Keratinocyte (primary cell): ENCODE measurements around the gene STBD1. TPM values are rescaled to one million over a fixed set of nuclear protein-coding genes. Genes with fewer than 3 reads are reported as not detected.

Experiments used
- DNase-seq: peaks from one replicate; pipeline ENCODE4 v3.0.0-alpha.2; 2011; ENCODE audit warnings: low read depth, missing footprints, low spot score
- FAIRE-seq: peaks from 2 replicates; lab custom pipeline; 2011; peaks lifted over from hg19 to GRCh38; lab: Jason Lieb, UNC
- H2AFZ ChIP-seq: 2 replicates; pipeline ENCODE4 v1.6.0; 2012; ENCODE audit warnings: low read length, control low read depth, inconsistent platforms; ENCODE audit not compliant: control insufficient read depth
- H3K27ac ChIP-seq: 2 replicates; pipeline ENCODE4 v1.5.1; 2011; ENCODE audit warnings: low read length; ENCODE audit not compliant: control insufficient read depth, insufficient read depth
- H3K27me3 ChIP-seq: 3 replicates; pipeline ENCODE4 v1.6.0; 2011; ENCODE audit warnings: low read length; ENCODE audit not compliant: control insufficient read depth, insufficient read depth; ENCODE audit errors: extremely low read depth
- H3K36me3 ChIP-seq, 2 experiments: 2 replicates in 1 of 2; 3 replicates in 1 of 2; pipeline ENCODE4 v1.5.1; 2011; ENCODE audit warnings: low read length in 2 of 2, mild to moderate bottlenecking in 1 of 2; ENCODE audit not compliant: control insufficient read depth in 2 of 2, insufficient read depth in 2 of 2; ENCODE audit errors: extremely low read depth in 1 of 2
- H3K4me1 ChIP-seq: 3 replicates; pipeline ENCODE4 v1.5.1; 2011; ENCODE audit warnings: low read length; ENCODE audit not compliant: control insufficient read depth, insufficient read depth; ENCODE audit errors: extremely low read depth
- H3K4me2 ChIP-seq: 3 replicates; pipeline ENCODE4 v1.6.0; 2011; ENCODE audit warnings: low read depth, low read length; ENCODE audit not compliant: control insufficient read depth, insufficient read depth; ENCODE audit errors: extremely low read depth
- H3K4me3 ChIP-seq, 3 experiments: fragments of 200-600 bp in 1 of 3; sonication (generic) in 1 of 3; 2 replicates in 2 of 3; 3 replicates in 1 of 3; pipeline ENCODE4 v1.5.1; 2011 to 2016; ENCODE audit warnings: low read length in 3 of 3, mild to moderate bottlenecking in 3 of 3, control low read depth in 2 of 3, inconsistent platforms in 1 of 3, low read depth in 1 of 3, mixed read lengths in 1 of 3, mixed run types in 1 of 3, moderate library complexity in 1 of 3; ENCODE audit not compliant: control insufficient read depth in 2 of 3, insufficient read depth in 2 of 3; ENCODE audit errors: extremely low read depth in 1 of 3
- H3K79me2 ChIP-seq: 2 replicates; pipeline ENCODE4 v1.6.0; 2012; ENCODE audit warnings: low read length; ENCODE audit not compliant: control insufficient read depth, insufficient read depth
- H3K9ac ChIP-seq: 3 replicates; pipeline ENCODE4 v1.6.0; 2011; ENCODE audit warnings: low read length; ENCODE audit not compliant: control insufficient read depth, insufficient read depth; ENCODE audit errors: extremely low read depth
- H3K9me1 ChIP-seq: 3 replicates; pipeline ENCODE4 v1.6.0; 2011; ENCODE audit warnings: low read length; ENCODE audit not compliant: control insufficient read depth, insufficient read depth; ENCODE audit errors: extremely low read depth
- H3K9me3 ChIP-seq: 2 replicates; pipeline ENCODE4 v1.5.1; 2012; ENCODE audit warnings: low read depth, low read length; ENCODE audit not compliant: control insufficient read depth
- H4K20me1 ChIP-seq: 3 replicates; pipeline ENCODE4 v1.6.0; 2011; ENCODE audit warnings: low read length; ENCODE audit not compliant: control insufficient read depth, insufficient read depth; ENCODE audit errors: extremely low read depth
- CTCF ChIP-seq, 3 experiments: IDR thresholded peaks in 1 of 3; conservative IDR thresholded peaks in 1 of 3; optimal IDR thresholded peaks in 1 of 3; 2 replicates in 2 of 3; 3 replicates in 1 of 3; pipeline versions ENCODE3 to v1.5.1; 2011; ENCODE audit warnings: low read length in 3 of 3, mild to moderate bottlenecking in 3 of 3, moderate library complexity in 2 of 3, control low read depth in 1 of 3, inconsistent platforms in 1 of 3; ENCODE audit not compliant: insufficient read depth in 2 of 3; ENCODE audit errors: extremely low read depth in 1 of 3
- EZH2 ChIP-seq: IDR thresholded peaks from one replicate; pipeline ENCODE4 v1.6.1; 2012; ENCODE audit warnings: inconsistent platforms, mild to moderate bottlenecking, low read length, moderate library complexity
- dilution Hi-C: fragments of 300-500 bp; cut with MboI; formaldehyde crosslinking; loops from one replicate; pipeline ENCODE4 v1.7.0; 2020; ENCODE audit warnings: low sequenced_read_pairs; ENCODE audit not compliant: extremely low pct_ligation_motif_present
- polyA minus RNA-seq, 3 experiments: library from RNA; depleted of rRNA, polyadenylated mRNA; stranded (reverse); fragments of >200 nt; gene quantifications; 1 replicate in 1 of 3; 2 replicates in 1 of 3; 3 replicates in 1 of 3; pipeline ENCODE4 v1.2.3, GENCODE V29; 2011
- polyA plus RNA-seq, 5 experiments: library from polyadenylated mRNA; depleted of rRNA in 3 of 5; stranded (reverse) in 3 of 5; stranded (forward) in 1 of 5; unstranded in 1 of 5; fragments of >200 nt; gene quantifications; 1 replicate in 1 of 5; 2 replicates in 3 of 5; 3 replicates in 1 of 5; pipeline versions ENCODE4 v1.2.1 to v1.2.3, GENCODE V29; 2011 to 2012; ENCODE audit warnings: missing spikeins in 2 of 5, low read depth in 1 of 5, low replicate concordance in 1 of 5

The STBD1 gene
- polyA plus RNA-seq (0.41 to 1.6 TPM (median 0.71 TPM) in 3 replicates), polyA minus RNA-seq (0.13 to 0.69 TPM (median 0.36 TPM) in 3 replicates)
- polyA plus RNA-seq (2011; ENCODE audit: low read depth), result 1.2 TPM
- 0.29 and 0.51 TPM in 2 replicates for polyA plus RNA-seq (2011; cell fraction: cytosol; rRNA removed)
- 0.89 and 1.3 TPM in 2 replicates for polyA plus RNA-seq (2011; cell fraction: nucleus; rRNA removed)
- 1.8 and 2.5 TPM in 2 replicates for polyA plus RNA-seq (2012; ENCODE audit: low replicate concordance)
- 0.77 TPM for polyA minus RNA-seq (2011; cell fraction: cytosol; rRNA and poly(A)+ RNA removed)
- 1.8 and 2.4 TPM in 2 replicates for polyA minus RNA-seq (2011; cell fraction: nucleus; rRNA and poly(A)+ RNA removed)

- dilution Hi-C loops, result no loop called here
- H3K9me3 ChIP-seq, result no peaks in the 10 kb centered on the region
- H4K20me1 ChIP-seq, result no peaks in the 10 kb centered on the region
- peak within 1 kb of the TSS; percentile 41 for H3K9ac ChIP-seq
- no peaks in the 10 kb centered on the region for H3K79me2 ChIP-seq
- peaks cover 5% of the 10 kb centered on the region for H3K4me1 ChIP-seq
- peak within 1 kb of the TSS; percentile 90 for H2AFZ ChIP-seq
- peaks cover 0 to 6% of the 10 kb centered on the region in 2 experiments for H3K36me3 ChIP-seq
- peak within 1 kb of the TSS; percentile 68 for H3K4me2 ChIP-seq
- DNase-seq (no peak), FAIRE-seq (peak; percentile 75)
- no peaks in the 10 kb centered on the region for H3K9me1 ChIP-seq
- H3K27me3 ChIP-seq, result no peaks in the 10 kb centered on the region
- peak within 1 kb of the TSS; percentile 53 to 72 (median 65) for H3K4me3 ChIP-seq
- no peak within 1 kb of the TSS for H3K27ac ChIP-seq
- no peak for TF ChIP-seq CTCF (optimal IDR thresholded peaks at IDR 0.05 in 1 of 3, IDR thresholded peaks at IDR 0.05 in 1 of 3, conservative IDR thresholded peaks at IDR 0.05 in 1 of 3; ENCODE audit: extremely low read depth in 1 of 3, insufficient read depth in 2 of 3, low read length in 3 of 3)
- no peak for TF ChIP-seq EZH2
These were observed at the start of gene STBD1 for GRCh38 chr4:76305971-76306881. Gene STBD1, plus strand, starts transcription at chr4:76306733. Its CDS starts 37 bp downstream, at chr4:76306770.

DNA sequence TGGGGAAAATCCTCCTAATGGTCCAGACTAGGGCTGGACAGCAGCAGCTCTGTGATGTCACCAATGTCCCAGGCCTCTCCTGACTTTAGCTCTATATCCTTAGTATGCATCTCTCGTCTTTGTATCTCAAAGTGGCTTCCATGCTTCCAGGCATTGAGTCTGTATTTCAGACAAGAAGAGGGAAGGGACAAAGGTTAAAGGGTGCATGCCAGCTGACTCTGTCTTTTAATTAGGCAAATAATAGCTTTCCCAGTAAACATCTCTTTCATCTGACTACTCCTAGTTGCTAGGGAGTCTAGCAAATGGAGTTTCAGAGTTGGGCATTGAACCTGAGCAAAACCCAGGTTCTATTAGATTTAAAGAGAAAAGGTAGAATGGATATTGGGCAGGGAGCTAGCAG lies 49.6 kb upstream of the STBD1 start:
- H3K4me2 ChIP-seq, result no peak overlapping the region
- no peaks in the 10 kb centered on the region for H3K79me2 ChIP-seq
- H3K27ac ChIP-seq, result no peak overlapping the region
- peaks cover 29% of the 10 kb centered on the region for H3K27me3 ChIP-seq
- no peak overlapping the region for H3K9ac ChIP-seq
- dilution Hi-C loops, result no loop called here
- no peaks in the 10 kb centered on the region for H3K9me1 ChIP-seq
- H3K4me1 ChIP-seq, result no peaks in the 10 kb centered on the region
- DNase-seq (no peak), FAIRE-seq (no peak)
- no peak overlapping the region for H2AFZ ChIP-seq
- TF ChIP-seq EZH2, result no peak
- TF ChIP-seq CTCF (optimal IDR thresholded peaks at IDR 0.05 in 1 of 3, IDR thresholded peaks at IDR 0.05 in 1 of 3, conservative IDR thresholded peaks at IDR 0.05 in 1 of 3; ENCODE audit: extremely low read depth in 1 of 3, insufficient read depth in 2 of 3, low read length in 3 of 3), result no peak
- H3K9me3 ChIP-seq, result no peaks in the 10 kb centered on the region
- H3K36me3 ChIP-seq, result no peaks in the 10 kb centered on the region
- no peaks in the 10 kb centered on the region for H4K20me1 ChIP-seq
- no peak overlapping the region for H3K4me3 ChIP-seq
